Astrocyte (in vitro differentiated cells and primary cell): ENCODE data around the gene TFF3.

Source experiments
- CTCF ChIP-seq: IDR thresholded peaks from 2 replicates; pipeline ENCODE4 v1.5.1; 2011; ENCODE audit warnings: low read depth, mild to moderate bottlenecking, inconsistent platforms, low read length, moderate library complexity; ENCODE audit not compliant: insufficient read depth
- EZH2 ChIP-seq: IDR thresholded peaks from 2 replicates; pipeline ENCODE4 v1.6.1; 2012; ENCODE audit warnings: mild to moderate bottlenecking, low read length, inconsistent platforms; ENCODE audit not compliant: insufficient read depth

GRCh38 chr21:42346866-42347600 is 31.8 kb upstream of the TFF3 start:
- TF ChIP-seq EZH2 (no peak), CTCF (no peak)
